ENCODE results near the gene MSMO1. TPM values are rescaled to one million over a fixed set of nuclear protein-coding genes. Genes with fewer than 3 reads are reported as not detected.

Gene MSMO1
- total and polyA plus RNA-seq, 2 of the 8 experiments (the other 6 are each of a cell fraction or from before 2014, with no cell fraction given): 79.8 to 109 TPM

GRCh38 chr4:165326831-165327210, 648 bp upstream of the MSMO1 start (continued):
- TF ChIP-seq BCL11A (IDR thresholded peaks at IDR 0.05; ENCODE audit: low read depth in 2 of 2, low read length in 2 of 2) (no peak), NRF1 (IDR thresholded peaks at IDR 0.05; ENCODE audit: low read depth, low read length) (no peak), KDM4A (IDR thresholded peaks at IDR 0.05; ENCODE audit: low read depth, low read length, severe bottlenecking) (no peak), CTBP2 (IDR thresholded peaks at IDR 0.05; ENCODE audit: borderline replicate concordance, insufficient read depth, insufficient read length, low read length) (no peak)
